GM18909 (cell line): ENCODE measurements around the gene DKK1.

Experiments used
- ATAC-seq: cut with Tn5 transposase; IDR thresholded peaks from one replicate; pipeline ENCODE4 v1.9.1; 2021; ENCODE audit warnings: mild to moderate bottlenecking; ENCODE audit not compliant: unreplicated experiment, poor library complexity

The DKK1 gene

DNA sequence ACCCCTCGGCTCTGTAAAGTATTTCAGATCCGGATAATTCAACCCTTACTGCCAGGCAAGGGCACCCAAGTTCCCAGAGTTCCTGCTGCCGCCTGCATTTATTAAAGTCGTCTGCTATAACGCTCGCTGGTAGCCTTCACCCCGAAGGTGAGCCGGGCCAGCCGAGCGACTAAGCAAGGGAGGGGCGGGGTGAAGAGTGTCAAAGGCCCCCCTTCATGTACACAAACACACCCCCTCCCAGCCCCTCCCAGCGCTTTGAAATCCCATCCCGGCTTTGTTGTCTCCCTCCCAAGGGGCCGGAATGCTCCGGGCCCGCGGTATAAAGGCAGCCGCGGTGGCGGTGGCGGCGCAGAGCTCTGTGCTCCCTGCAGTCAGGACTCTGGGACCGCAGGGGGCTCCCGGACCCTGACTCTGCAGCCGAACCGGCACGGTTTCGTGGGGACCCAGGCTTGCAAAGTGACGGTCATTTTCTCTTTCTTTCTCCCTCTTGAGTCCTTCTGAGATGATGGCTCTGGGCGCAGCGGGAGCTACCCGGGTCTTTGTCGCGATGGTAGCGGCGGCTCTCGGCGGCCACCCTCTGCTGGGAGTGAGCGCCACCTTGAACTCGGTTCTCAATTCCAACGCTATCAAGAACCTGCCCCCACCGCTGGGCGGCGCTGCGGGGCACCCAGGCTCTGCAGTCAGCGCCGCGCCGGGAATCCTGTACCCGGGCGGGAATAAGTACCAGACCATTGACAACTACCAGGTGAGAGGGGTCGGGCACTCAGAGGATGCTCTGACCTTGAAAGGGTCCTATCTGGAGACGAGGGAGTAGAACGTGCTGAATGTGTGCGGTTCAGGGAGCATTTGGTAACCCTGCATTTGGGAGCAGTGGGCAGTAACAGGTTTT is at the start of gene DKK1:
TSS of gene DKK1 (plus strand) at position 349 of the 889 bp plus-strand sequence. CDS start at position 503, 154 bp downstream.
- peak; percentile 70 for ATAC-seq

DNA sequence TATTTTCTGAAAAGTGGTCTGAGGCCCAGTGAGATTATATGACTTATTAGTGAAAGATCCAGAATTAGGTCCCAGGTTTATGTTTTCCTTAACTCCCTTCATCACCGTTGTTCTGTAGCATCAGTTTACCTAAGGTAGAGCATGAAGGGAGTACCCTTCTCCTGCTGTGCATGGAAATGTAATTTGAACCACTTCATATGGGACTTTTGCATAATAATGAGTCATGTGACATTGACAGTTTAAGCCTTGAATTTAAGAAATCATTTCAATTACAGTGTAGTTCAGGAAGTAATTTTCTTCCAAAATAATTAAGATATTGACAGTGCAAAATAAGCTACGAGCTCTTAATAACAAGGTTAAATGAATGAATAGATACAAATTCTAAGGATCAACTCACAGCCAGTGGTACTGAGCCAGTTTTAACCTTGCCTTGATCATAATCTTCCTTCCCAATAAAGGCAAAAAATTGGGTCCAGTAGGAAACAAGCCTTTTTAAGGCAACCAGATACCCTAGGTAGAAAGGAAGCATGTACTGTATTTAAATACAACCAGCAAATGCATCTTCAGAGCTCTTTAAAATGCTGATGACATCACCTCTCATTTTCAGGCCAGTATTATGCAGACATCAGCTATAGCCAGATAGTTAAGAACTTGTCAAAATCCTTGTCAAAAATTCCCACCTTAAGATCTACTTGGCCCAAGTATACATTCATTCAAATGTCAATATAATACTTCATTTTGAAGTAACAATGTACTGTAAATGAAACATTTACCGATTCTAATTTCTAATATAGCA is 48.8 kb upstream of the DKK1 start:
- ATAC-seq = no peak

GRCh38 chr10:52266858-52267257 is 47.2 kb upstream of the DKK1 start:
- ATAC-seq = no peak

GRCh38 chr10:52268790-52269189 is 45.3 kb upstream of the DKK1 start:
- ATAC-seq = no peak

- no peak for ATAC-seq
Measured at GRCh38 chr10:52269233-52269632, 44.8 kb upstream of the DKK1 start.

- ATAC-seq = no peak
Measured at GRCh38 chr10:52276163-52276562, 37.9 kb upstream of the DKK1 start.

- no peak for ATAC-seq
Measured at GRCh38 chr10:52276986-52277385, 37.1 kb upstream of the DKK1 start.

DNA sequence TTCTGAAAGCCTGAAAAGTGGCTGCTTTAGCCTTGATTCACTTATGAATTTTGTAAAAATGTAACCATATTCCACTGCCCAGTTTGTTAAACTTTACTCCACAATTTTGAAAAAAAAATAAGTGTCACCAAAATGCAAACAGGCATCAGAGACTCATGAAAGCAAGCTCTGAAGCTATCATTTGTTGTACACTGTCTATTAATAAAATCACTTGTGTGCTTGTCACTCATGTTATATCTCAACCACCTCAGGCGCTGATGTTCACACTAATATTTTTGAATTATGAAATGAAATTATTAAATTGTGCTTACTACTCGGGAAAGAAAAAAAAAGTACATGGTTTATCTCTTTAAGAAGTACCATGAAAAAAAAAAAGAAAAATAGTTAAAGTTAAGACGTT is 34.5 kb upstream of the DKK1 start:
- ATAC-seq = no peak

DNA sequence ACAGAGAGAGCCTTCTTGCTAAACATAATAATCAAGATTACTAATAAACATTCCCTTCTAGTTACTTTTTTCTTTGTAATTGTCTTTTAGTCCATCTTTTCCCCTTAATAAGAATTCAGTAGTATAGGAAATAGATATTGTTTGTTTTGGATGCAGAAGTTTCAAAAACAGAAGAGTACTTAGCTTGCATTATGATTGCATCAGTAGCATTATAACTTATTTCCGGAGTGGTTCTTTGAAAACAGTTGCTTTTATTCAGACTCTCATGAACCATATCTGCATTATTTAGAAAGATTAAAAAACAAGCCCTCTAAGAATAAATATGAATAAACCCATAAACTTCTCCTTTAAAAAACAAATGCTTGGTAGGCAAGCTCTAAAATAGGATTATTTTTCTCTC is 34.0 kb upstream of the DKK1 start:
- ATAC-seq = no peak

DNA sequence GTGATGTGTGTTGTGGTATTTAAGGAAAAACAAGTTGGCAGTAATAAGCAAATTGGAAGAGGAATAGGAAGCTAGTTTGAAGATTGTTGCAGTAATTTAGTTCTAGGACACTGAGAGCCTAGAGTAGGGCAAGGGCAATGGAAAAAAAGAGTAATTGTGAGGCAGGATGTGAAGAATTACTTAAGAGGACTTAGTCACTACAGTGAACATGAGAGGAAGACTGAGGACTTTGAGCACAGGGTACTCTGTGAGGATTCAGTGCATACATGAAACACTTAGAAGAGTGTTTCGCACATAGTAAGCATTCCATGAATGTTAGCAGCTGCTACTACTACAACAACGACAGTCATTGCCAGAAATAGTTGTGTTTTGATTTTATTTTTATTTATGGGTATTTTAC is 30.9 kb upstream of the DKK1 start:
- no peak for ATAC-seq

DNA sequence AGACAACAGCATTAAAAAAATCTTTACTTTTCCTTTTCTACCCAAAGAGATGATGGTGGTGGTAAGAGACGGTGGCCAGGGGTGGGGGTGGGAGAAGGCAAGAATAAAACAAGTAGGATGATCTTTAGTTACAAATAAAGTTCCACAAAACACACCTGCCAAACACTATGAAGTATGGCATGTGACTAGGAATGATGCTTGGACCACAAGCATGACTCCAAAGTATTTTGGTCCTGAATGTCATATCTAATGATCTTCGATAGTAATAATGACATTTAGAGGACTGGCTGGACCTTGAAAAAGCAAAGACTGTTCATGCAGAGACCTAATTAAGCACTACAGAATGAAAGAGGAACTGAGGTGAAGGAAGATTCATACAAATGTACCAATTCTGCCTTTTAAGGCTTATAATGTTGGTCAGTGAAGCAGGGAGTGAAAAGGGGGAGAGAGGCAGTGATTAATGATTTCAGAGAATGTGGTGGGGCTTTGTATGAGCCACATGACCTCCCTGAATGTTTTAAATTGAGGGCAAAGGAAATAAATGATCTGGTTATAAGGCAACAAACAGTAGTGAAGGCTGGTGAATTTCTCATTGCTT is 29.6 kb upstream of the DKK1 start:
- peak; percentile 74 for ATAC-seq

GRCh38 chr10:52287866-52288265 is 26.2 kb upstream of the DKK1 start:
- no peak for ATAC-seq

DNA sequence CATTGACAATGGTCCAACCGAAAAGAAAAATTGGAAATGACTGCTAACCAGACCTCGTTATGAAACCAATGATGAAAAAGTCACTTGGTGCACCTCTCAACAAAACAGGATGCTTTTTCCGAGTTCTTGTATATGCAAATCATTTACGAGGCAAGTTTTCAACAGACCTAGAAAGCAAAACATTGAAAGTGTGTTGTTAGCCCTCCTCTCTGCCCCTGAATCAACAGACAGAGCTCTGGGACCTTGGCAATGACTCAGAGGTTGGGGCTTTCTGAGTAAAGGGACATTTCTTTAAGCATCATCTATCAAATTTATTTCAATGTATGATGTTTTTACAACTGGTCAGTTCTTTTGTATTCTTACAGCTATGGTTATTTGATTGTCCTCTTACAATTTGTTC is 16.3 kb upstream of the DKK1 start:
- no peak for ATAC-seq

- no peak for ATAC-seq
Measured at GRCh38 chr10:52300599-52301277, 13.3 kb upstream of the DKK1 start.

DNA sequence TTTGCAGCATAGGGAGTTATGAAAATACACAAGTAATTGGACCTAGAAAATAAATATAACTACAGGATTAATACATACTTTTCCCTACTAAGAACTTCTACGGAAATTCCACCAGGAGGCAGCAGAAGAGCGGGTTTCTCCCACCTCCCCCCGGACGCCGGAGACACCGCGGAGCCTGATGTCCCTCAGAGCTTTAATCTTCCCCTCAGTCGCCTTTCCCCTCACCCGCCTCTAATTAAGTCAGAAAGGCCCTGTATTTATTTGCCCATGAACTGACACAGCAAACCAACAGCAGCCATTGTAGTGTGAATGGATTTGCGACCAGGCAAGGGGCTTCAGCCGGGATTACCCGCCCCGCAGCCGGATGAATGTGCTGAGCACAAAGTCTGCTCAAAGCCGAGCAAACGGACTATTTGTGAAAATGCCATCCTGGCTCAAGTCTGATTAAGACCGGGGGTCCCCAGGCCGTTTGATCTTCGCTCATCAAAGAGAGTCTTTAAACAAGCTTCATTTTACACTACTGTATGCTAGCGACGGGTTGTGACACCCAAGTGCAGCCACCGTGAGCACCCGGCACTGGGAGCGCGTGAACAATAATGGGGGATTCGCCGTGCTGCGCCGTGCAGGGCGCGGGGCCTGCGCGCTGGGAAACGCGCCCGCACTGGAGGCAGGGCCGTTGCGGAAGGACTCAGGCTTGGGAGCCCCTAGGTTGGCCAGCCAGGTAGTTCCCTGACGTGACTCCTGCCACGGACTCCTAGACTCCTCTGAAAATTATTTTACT is 5.6 kb upstream of the DKK1 start:
- ATAC-seq = peak; percentile 85

DNA sequence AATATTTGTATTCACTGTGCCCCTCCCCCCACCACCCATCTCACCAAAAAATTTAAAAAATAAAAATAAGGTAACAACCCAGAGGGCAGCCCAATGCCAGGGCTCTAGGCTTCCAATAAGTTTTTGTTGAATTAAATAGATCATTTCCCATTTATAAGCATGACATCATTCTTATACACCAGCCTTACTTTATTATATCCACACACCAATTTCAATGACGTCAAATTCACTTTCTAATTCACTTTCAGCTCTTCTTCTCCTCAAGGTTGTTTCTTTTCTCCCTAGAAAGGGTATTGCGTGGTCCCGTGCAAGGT is 1.2 kb upstream of the DKK1 start:
- ATAC-seq = no peak

- ATAC-seq = no peak
Measured at GRCh38 chr10:52313256-52313932, 687 bp upstream of the DKK1 start.

DNA sequence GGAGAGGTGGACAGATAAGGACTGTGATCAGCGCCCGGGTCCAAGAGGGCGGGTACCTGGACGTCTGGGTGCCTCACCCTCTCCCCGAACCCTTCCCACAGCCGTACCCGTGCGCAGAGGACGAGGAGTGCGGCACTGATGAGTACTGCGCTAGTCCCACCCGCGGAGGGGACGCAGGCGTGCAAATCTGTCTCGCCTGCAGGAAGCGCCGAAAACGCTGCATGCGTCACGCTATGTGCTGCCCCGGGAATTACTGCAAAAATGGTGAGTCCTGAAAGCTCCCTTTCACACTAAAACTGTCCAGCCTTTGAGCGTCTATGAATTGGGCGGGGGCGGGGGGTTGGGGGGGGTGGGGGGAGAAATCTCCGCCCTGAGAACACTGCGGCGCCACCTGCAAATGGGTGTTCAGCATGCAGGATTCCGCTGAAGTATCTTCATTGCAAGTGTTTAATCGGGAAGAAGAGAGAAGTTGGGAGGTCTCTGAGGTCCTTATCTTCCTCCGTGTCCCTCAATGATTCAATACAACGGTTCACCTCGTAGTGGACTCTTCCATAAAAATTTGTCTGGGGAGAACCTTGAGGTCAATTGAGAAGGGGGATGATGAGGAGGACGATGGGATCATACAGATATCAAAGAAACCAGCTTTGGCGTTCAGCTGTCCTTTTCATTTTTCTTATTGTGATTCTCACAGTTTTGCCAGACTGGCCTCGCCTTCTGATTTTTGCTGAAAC is 906 bp downstream of the DKK1 start:
- no peak for ATAC-seq

- no peak for ATAC-seq
Measured at GRCh38 chr10:52316001-52316400, 1.9 kb downstream of the DKK1 start.
